CD14-positive monocyte (primary cell): Measurements from ENCODE around the gene SSX5. TPM values are rescaled to one million over a fixed set of nuclear protein-coding genes. Genes with fewer than 3 reads are reported as not detected.
"Not testable (repeated sequence)": the region's sequence is repeated elsewhere in the genome, so short reads cannot be mapped to it uniquely, and the experiment has no call there.

ENCODE experiments used
- DNase-seq, 3 donors: peaks; one replicate each; pipeline ENCODE4 v3.0.0-alpha.2; 2011 to 2022
- H2AFZ ChIP-seq: 2 replicates; pipeline ENCODE4 v1.6.0; 2012; ENCODE audit warnings: mild to moderate bottlenecking, low read depth, low read length, inconsistent platforms; ENCODE audit not compliant: insufficient read depth, poor library complexity, severe bottlenecking
- H3K27ac ChIP-seq, 2 donors: 1 replicate in 1 of 2; 2 replicates in 1 of 2; pipeline ENCODE4 v1.5.1; 2012 to 2013; ENCODE audit warnings: low read length in 2 of 2, control low read depth in 1 of 2, inconsistent platforms in 1 of 2, low read depth in 1 of 2, mild to moderate bottlenecking in 1 of 2
- H3K27me3 ChIP-seq, 2 donors: one replicate each; pipeline versions ENCODE4 v1.6.0 to v1.6.1; 2011 to 2013; ENCODE audit warnings: low read length in 2 of 2; ENCODE audit not compliant: control insufficient read depth in 2 of 2, insufficient read depth in 2 of 2
- H3K36me3 ChIP-seq, 2 donors: replicated peaks in 1 of 2; 1 replicate in 1 of 2; 2 replicates in 1 of 2; pipeline versions ENCODE4 v1.5.1 to v1.6.1; 2012 to 2013; ENCODE audit warnings: low read length in 2 of 2, control low read depth in 1 of 2, inconsistent platforms in 1 of 2, mild to moderate bottlenecking in 1 of 2; ENCODE audit not compliant: insufficient read depth in 2 of 2, control insufficient read depth in 1 of 2
- H3K4me1 ChIP-seq, 2 donors: 1 replicate in 1 of 2; 2 replicates in 1 of 2; pipeline versions ENCODE4 v1.5.1 to v1.6.1; 2012 to 2013; ENCODE audit warnings: low read length in 2 of 2, control low read depth in 1 of 2, inconsistent platforms in 1 of 2, mild to moderate bottlenecking in 1 of 2, moderate library complexity in 1 of 2; ENCODE audit not compliant: insufficient read depth in 2 of 2, control insufficient read depth in 1 of 2
- H3K4me2 ChIP-seq: replicated peaks from 2 replicates; pipeline ENCODE3; 2012; ENCODE audit warnings: low read length, moderate library complexity, mild to moderate bottlenecking; ENCODE audit not compliant: poor library complexity, severe bottlenecking; ENCODE audit errors: extremely low read depth
- H3K4me3 ChIP-seq, 3 experiments: fragments of 200-600 bp in 1 of 3; sonication (generic) in 1 of 3; replicated peaks in 1 of 3; 1 replicate in 2 of 3; 2 replicates in 1 of 3; pipeline ENCODE4 v1.5.1; 2011 to 2013; ENCODE audit warnings: low read length in 3 of 3, mild to moderate bottlenecking in 3 of 3, control low read depth in 2 of 3, low read depth in 2 of 3, inconsistent platforms in 1 of 3, moderate library complexity in 1 of 3
- H3K79me2 ChIP-seq: 2 replicates; pipeline ENCODE4 v1.6.0; 2012; ENCODE audit warnings: mild to moderate bottlenecking, control low read depth, inconsistent platforms, low read length, moderate library complexity; ENCODE audit not compliant: insufficient read depth
- H3K9ac ChIP-seq: 2 replicates; pipeline ENCODE4 v1.6.0; 2017; ENCODE audit warnings: low read length, mild to moderate bottlenecking; ENCODE audit not compliant: insufficient read depth, poor library complexity, severe bottlenecking
- H3K9me3 ChIP-seq, 2 donors: replicated peaks in 1 of 2; 1 replicate in 1 of 2; 2 replicates in 1 of 2; pipeline versions ENCODE4 v1.5.1 to v1.6.1; 2012 to 2013; ENCODE audit warnings: low read length in 2 of 2, control low read depth in 1 of 2; ENCODE audit not compliant: control insufficient read depth in 1 of 2, insufficient read depth in 1 of 2
- H4K20me1 ChIP-seq: 2 replicates; pipeline ENCODE4 v1.6.0; 2012; ENCODE audit warnings: mild to moderate bottlenecking, low read length, control low read depth, moderate library complexity; ENCODE audit not compliant: insufficient read depth
- H3K27ac Mint-ChIP-seq, 7 donors: one replicate each; pipeline ENCODE4 v1.8.0; 2020; ENCODE audit warnings: mild to moderate bottlenecking in 7 of 7, mixed read lengths in 7 of 7, moderate library complexity in 6 of 7, inconsistent platforms in 2 of 7
- H3K27me3 Mint-ChIP-seq, 3 donors: one replicate each; pipeline ENCODE4 v1.8.0; 2021 to 2022; ENCODE audit warnings: low read depth in 3 of 3, mild to moderate bottlenecking in 3 of 3, mixed read lengths in 3 of 3, moderate library complexity in 3 of 3, inconsistent platforms in 1 of 3
- H3K36me3 Mint-ChIP-seq, 2 donors: one replicate each; pipeline ENCODE4 v1.8.0; 2020; ENCODE audit warnings: mixed read lengths in 2 of 2, inconsistent platforms in 1 of 2, mild to moderate bottlenecking in 1 of 2
- H3K4me1 Mint-ChIP-seq: one replicate; pipeline ENCODE4 v1.8.0; 2020; ENCODE audit warnings: mild to moderate bottlenecking, mixed read lengths
- H3K4me3 Mint-ChIP-seq, 2 donors: one replicate each; pipeline ENCODE4 v1.8.0; 2020; ENCODE audit warnings: mild to moderate bottlenecking in 2 of 2, mixed read lengths in 2 of 2, moderate library complexity in 1 of 2
- H3K9me3 Mint-ChIP-seq, 7 donors: one replicate each; pipeline ENCODE4 v1.8.0; 2020 to 2022; ENCODE audit warnings: mixed read lengths in 7 of 7, mild to moderate bottlenecking in 6 of 7, moderate library complexity in 6 of 7, inconsistent platforms in 2 of 7
- CTCF ChIP-seq: fragments of 200-600 bp; IDR thresholded peaks from one replicate; pipeline ENCODE4 v1.8.0; 2022; ENCODE audit warnings: antibody characterized with exemption, mild to moderate bottlenecking
- WGBS: methylation state at CpG from one replicate; pipeline ENCODE4 v1.1.5; 2013; ENCODE audit warnings: missing lambda C conversion rate; ENCODE audit not compliant: insufficient coverage; 5-methylcytosine and 5-hydroxymethylcytosine counted together
- intact Hi-C, 2 donors: fragments of 100-400 bp; cut with micrococcal nuclease; formaldehyde crosslinking; loops; one replicate each; pipeline versions ENCODE4 v1.15.0 to v1.15.1; 2023
- polyA plus RNA-seq, 3 donors: library from polyadenylated mRNA; depleted of rRNA in 1 of 3; unstranded in 2 of 3; stranded (reverse) in 1 of 3; fragments of 300-500 nt in 2 of 3; fragments of >200 nt in 1 of 3; fragmentation: Illumina TruSeq in 2 of 3; gene quantifications; 1 replicate in 2 of 3; 2 replicates in 1 of 3; pipeline ENCODE4 v1.2.3, GENCODE V29; 2012 to 2021

Gene SSX5
- polyA plus RNA-seq, 3 donors = not detected

- intact Hi-C loops = no loop called here
- peaks cover 0 to 2% (median 0%) of the 10 kb centered on the region in 7 donors for H3K9me3 Mint-ChIP-seq
- DNase-seq = no peak
- Histone ChIP-seq H2AFZ (no peak overlapping the region), H3K79me2 (no peaks in the 10 kb centered on the region), H3K27me3 (no peaks in the 10 kb centered on the region), H3K9me3 (no peaks in the 10 kb centered on the region), H3K4me2 (no peak overlapping the region), H3K27ac (no peak overlapping the region), H4K20me1 (no peaks in the 10 kb centered on the region), H3K4me3 (no peak overlapping the region), H3K36me3 (no peaks in the 10 kb centered on the region), H3K9ac (no peak overlapping the region), H3K4me1 (no peaks in the 10 kb centered on the region)
- H3K4me1 Mint-ChIP-seq = no peaks in the 10 kb centered on the region
- no peaks in the 10 kb centered on the region for H3K36me3 Mint-ChIP-seq
- TF ChIP-seq CTCF = no peak
- 90% methylated on average over 2 of the region's 4 CpGs for WGBS
- peaks cover 3 to 17% (median 4%) of the 10 kb centered on the region in 3 donors for H3K27me3 Mint-ChIP-seq
- H3K27ac Mint-ChIP-seq = no peak overlapping the region
- H3K4me3 Mint-ChIP-seq = no peak overlapping the region
These were observed 16.9 kb downstream of the SSX5 start for GRCh38 chrX:48179691-48180090.

- H3K4me2 ChIP-seq, H2AFZ ChIP-seq, H3K9me3 ChIP-seq, H3K79me2 ChIP-seq, H3K36me3 Mint-ChIP-seq, H3K4me1 ChIP-seq, H3K27me3 ChIP-seq, H3K4me1 Mint-ChIP-seq, H3K4me3 ChIP-seq, H3K9ac ChIP-seq, H3K27ac Mint-ChIP-seq, H3K4me3 Mint-ChIP-seq, DNase-seq, H3K27me3 Mint-ChIP-seq, H3K9me3 Mint-ChIP-seq, H3K27ac ChIP-seq, H3K36me3 ChIP-seq, H4K20me1 ChIP-seq, intact Hi-C loops: not testable (repeated sequence)
- no CpG with 5 or more reads among the region's 7 CpGs for WGBS
These were observed 30.3 kb downstream of the SSX5 start for GRCh38 chrX:48166322-48166721.
